GM23248 (cell line): ENCODE results near the gene GPR52. TPM values are rescaled to one million over a fixed set of nuclear protein-coding genes. Genes with fewer than 3 reads are reported as not detected.
"Not testable (repeated sequence)": the region's sequence is repeated elsewhere in the genome, so short reads cannot be mapped to it uniquely, and the experiment has no call there.

Experiments used
- DNase-seq: peaks from one replicate; pipeline ENCODE4 v3.0.0-alpha.2; 2015
- H2AFZ ChIP-seq: fragments of 200-600 bp; sonication (generic); 2 replicates; pipeline ENCODE4 v1.6.1; 2016; ENCODE audit warnings: antibody characterized with exemption
- H3F3A ChIP-seq: fragments of 200-600 bp; sonication (generic); 2 replicates; pipeline ENCODE4 v1.6.1; 2016; ENCODE audit warnings: mild to moderate bottlenecking, antibody characterized with exemption, mixed run types; ENCODE audit not compliant: insufficient read depth
- H3K27ac ChIP-seq: fragments of 200-600 bp; sonication (generic); 2 replicates; pipeline ENCODE4 v1.5.1; 2016; ENCODE audit warnings: mild to moderate bottlenecking
- H3K27me3 ChIP-seq: fragments of 200-600 bp; sonication (generic); replicated peaks from 2 replicates; pipeline ENCODE4 v1.6.1; 2016; ENCODE audit warnings: mild to moderate bottlenecking; ENCODE audit not compliant: insufficient read depth
- H3K36me3 ChIP-seq: fragments of 200-600 bp; sonication (generic); 2 replicates; pipeline ENCODE4 v1.6.1; 2016; ENCODE audit warnings: low read depth, mild to moderate bottlenecking
- H3K4me1 ChIP-seq: fragments of 200-600 bp; sonication (generic); 2 replicates; pipeline ENCODE4 v1.6.1; 2016; ENCODE audit warnings: mild to moderate bottlenecking; ENCODE audit not compliant: insufficient read depth
- H3K4me2 ChIP-seq: fragments of 200-600 bp; sonication (generic); one replicate; pipeline ENCODE4 v1.6.1; 2016; ENCODE audit warnings: mild to moderate bottlenecking; ENCODE audit not compliant: unreplicated experiment
- H3K4me3 ChIP-seq: fragments of 200-600 bp; sonication (generic); 2 replicates; pipeline ENCODE4 v1.5.1; 2016; ENCODE audit warnings: mild to moderate bottlenecking
- H3K79me2 ChIP-seq: fragments of 200-600 bp; sonication (generic); 2 replicates; pipeline ENCODE4 v1.6.1; 2016; ENCODE audit warnings: mild to moderate bottlenecking; ENCODE audit not compliant: insufficient read depth
- H3K9ac ChIP-seq: fragments of 200-600 bp; sonication (generic); 2 replicates; pipeline ENCODE4 v1.6.1; 2016; ENCODE audit warnings: mild to moderate bottlenecking
- H3K9me2 ChIP-seq: fragments of 200-600 bp; sonication (generic); 2 replicates; pipeline ENCODE4 v1.6.1; 2016; ENCODE audit warnings: mixed run types, mild to moderate bottlenecking, moderate library complexity; ENCODE audit not compliant: insufficient read depth
- H3K9me3 ChIP-seq: fragments of 200-600 bp; sonication (generic); one replicate; pipeline ENCODE4 v1.6.1; 2017; ENCODE audit warnings: low read depth
- H4K20me1 ChIP-seq: fragments of 200-600 bp; sonication (generic); 2 replicates; pipeline ENCODE4 v1.6.0; 2016; ENCODE audit not compliant: insufficient read depth
- EZH2 ChIP-seq: fragments of 200-600 bp; sonication (generic); IDR thresholded peaks from 2 replicates; pipeline ENCODE4 v1.6.1; 2018; ENCODE audit warnings: antibody characterized with exemption, mild to moderate bottlenecking; ENCODE audit not compliant: insufficient read depth, poor library complexity, severe bottlenecking
- EZH2phosphoT487 ChIP-seq: fragments of 200-600 bp; sonication (generic); IDR thresholded peaks from 2 replicates; pipeline ENCODE4 v1.6.1; 2018; ENCODE audit warnings: antibody characterized with exemption, moderate library complexity, mild to moderate bottlenecking, low read depth; ENCODE audit not compliant: insufficient read depth
- WGBS, 2 experiments: methylation state at CpG; one replicate each; pipeline ENCODE4 v1.1.6; 2015 to 2017; ENCODE audit warnings: low lambda C conversion rate in 2 of 2, low coverage in 1 of 2; ENCODE audit errors: missing lambda C conversion rate in 2 of 2; 5-methylcytosine and 5-hydroxymethylcytosine counted together
- in situ Hi-C: fragments of 300-500 bp; cut with MboI; formaldehyde crosslinking; loops from 2 replicates; pipeline ENCODE4 v1.15.0; 2020
- polyA plus RNA-seq: library from polyadenylated mRNA; unstranded; fragments of >200 nt; fragmentation: Nextera tagmentation; extraction: Ambion mirVana; gene quantifications from 2 replicates; pipeline ENCODE4 v1.2.1, GENCODE V29; 2016
- total RNA-seq: library from RNA; depleted of rRNA; stranded (reverse); fragments of >200 nt; shearing (Covaris generic); gene quantifications from 2 replicates; pipeline ENCODE4 v1.2.3, GENCODE V29; 2014

Gene GPR52
- total and polyA plus RNA-seq, 2 experiments from 2014 or later = not detected

DNA sequence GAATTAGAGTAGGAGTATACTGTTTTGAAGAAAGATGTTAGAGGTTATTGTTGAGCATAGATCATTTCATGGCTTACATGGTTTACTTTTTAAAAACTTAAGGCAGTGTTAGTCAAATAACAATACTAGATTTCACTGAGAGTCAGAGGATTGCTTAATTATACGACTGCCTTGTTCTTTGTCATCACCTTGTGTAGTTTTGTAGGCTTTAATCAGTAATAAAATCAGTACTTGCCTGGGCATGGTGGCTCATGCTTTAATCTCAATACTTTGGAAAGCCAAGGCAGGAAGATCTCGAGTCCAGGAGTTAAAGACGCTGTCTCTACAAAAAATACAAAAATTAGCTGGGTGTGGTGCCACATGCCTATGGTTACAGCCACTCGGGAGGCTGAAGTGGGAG is 41.3 kb upstream of the GPR52 start:
- in situ Hi-C loops = no loop called here
- H3K27ac ChIP-seq = no peak overlapping the region
- H3K27me3 ChIP-seq = no peaks in the 10 kb centered on the region
- WGBS, 2 experiments = 93 to 94% methylated on average over 4 of the region's 4 CpGs
- TF ChIP-seq EZH2phosphoT487 (no peak), EZH2 (no peak)
- no peaks in the 10 kb centered on the region for H3F3A ChIP-seq
- DNase-seq = no peak
- H3K9me3 ChIP-seq = no peaks in the 10 kb centered on the region
- H2AFZ ChIP-seq = no peak overlapping the region
- H3K4me1 ChIP-seq = no peaks in the 10 kb centered on the region
- H3K79me2 ChIP-seq = no peaks in the 10 kb centered on the region
- no peak overlapping the region for H3K4me2 ChIP-seq
- H3K4me3 ChIP-seq = no peak overlapping the region
- no peaks in the 10 kb centered on the region for H3K36me3 ChIP-seq
- no peak overlapping the region for H3K9ac ChIP-seq
- no peaks in the 10 kb centered on the region; the same call in 1 of the 2 replicates for H3K9me2 ChIP-seq
- no peaks in the 10 kb centered on the region for H4K20me1 ChIP-seq

DNA sequence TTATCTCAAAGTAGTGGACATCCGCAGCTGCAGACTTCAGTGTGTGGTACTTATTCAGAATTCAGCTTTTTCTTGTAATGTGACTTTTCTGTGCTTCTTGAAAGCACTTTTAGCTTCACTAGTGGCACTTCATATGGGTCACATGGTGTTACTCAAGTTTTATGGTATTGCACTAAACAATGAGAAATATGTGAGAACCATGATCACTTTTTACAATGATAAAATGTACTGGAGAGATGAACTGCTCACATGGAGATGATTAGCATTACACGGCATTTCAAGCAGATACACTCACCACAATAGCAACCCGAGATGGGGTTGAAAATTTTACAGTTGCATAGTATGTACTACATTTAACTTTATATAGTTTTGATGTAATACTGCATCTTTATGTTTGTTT is 40.1 kb upstream of the GPR52 start:
- Histone ChIP-seq H3K36me3 (no peaks in the 10 kb centered on the region), H3F3A (no peaks in the 10 kb centered on the region), H2AFZ (no peak overlapping the region), H3K9ac (no peak overlapping the region), H3K79me2 (no peaks in the 10 kb centered on the region), H3K27ac (no peak overlapping the region), H4K20me1 (no peaks in the 10 kb centered on the region), H3K4me2 (no peak overlapping the region), H3K4me3 (no peak overlapping the region), H3K4me1 (no peaks in the 10 kb centered on the region), H3K9me3 (no peaks in the 10 kb centered on the region), H3K9me2 (no peaks in the 10 kb centered on the region; the same call in 1 of the 2 replicates), H3K27me3 (no peaks in the 10 kb centered on the region)
- TF ChIP-seq EZH2 = no peak
- no peak for TF ChIP-seq EZH2phosphoT487
- peak; percentile 31 for DNase-seq
- in situ Hi-C loops = no loop called here
- 37 to 44% methylated on average over 3 of the region's 3 CpGs for WGBS, 2 experiments

DNA sequence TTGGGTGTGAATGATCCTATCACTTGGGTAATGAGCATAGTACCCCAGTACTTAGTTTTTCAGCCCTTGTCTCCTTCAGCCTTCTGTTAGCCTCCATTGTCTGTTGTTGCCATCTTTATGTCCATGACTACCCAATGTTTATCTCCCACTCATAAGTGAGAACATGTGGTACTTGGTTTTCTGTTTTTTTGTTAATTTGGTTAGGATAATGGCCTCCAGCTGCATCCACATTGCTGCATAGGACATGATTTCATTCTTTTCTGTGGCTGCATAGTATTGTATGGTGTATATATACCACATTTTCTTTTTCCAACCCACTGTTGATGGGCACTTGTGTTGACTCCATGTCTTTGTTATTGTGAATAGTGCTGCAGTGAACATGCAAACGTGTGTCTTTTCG is 39.6 kb upstream of the GPR52 start:
- in situ Hi-C loops = no loop called here
- H3K4me2 ChIP-seq = no peak overlapping the region
- H3K4me1 ChIP-seq = no peaks in the 10 kb centered on the region
- H3K9me2 ChIP-seq = no peaks in the 10 kb centered on the region; the same call in 1 of the 2 replicates
- peak; percentile 18 for DNase-seq
- H3F3A ChIP-seq = no peaks in the 10 kb centered on the region
- H2AFZ ChIP-seq = no peak overlapping the region
- H3K27me3 ChIP-seq = no peaks in the 10 kb centered on the region
- no peak for TF ChIP-seq EZH2phosphoT487
- TF ChIP-seq EZH2 = no peak
- H3K27ac ChIP-seq = no peak overlapping the region
- 71 to 72% methylated on average over 2 of the region's 2 CpGs for WGBS, 2 experiments
- H3K79me2 ChIP-seq = no peaks in the 10 kb centered on the region
- no peaks in the 10 kb centered on the region for H3K9me3 ChIP-seq
- H4K20me1 ChIP-seq = no peaks in the 10 kb centered on the region
- no peaks in the 10 kb centered on the region for H3K36me3 ChIP-seq
- H3K4me3 ChIP-seq = no peak overlapping the region
- H3K9ac ChIP-seq = no peak overlapping the region

- H2AFZ ChIP-seq, H4K20me1 ChIP-seq, H3K9me3 ChIP-seq, H3K4me1 ChIP-seq, H3K4me2 ChIP-seq, H3K9me2 ChIP-seq, DNase-seq, H3K36me3 ChIP-seq, H3K27me3 ChIP-seq, H3F3A ChIP-seq, H3K4me3 ChIP-seq, in situ Hi-C loops, H3K9ac ChIP-seq, H3K79me2 ChIP-seq, H3K27ac ChIP-seq: not testable (repeated sequence)
- 87 to 91% methylated on average over 3 of the region's 3 CpGs for WGBS, 2 experiments
These were observed 38.0 kb upstream of the GPR52 start for GRCh38 chr1:174409801-174410200.

GRCh38 chr1:174413632-174414031 is 34.1 kb upstream of the GPR52 start:
- Histone ChIP-seq H3K27ac (no peak overlapping the region), H3K4me1 (no peaks in the 10 kb centered on the region), H2AFZ (0 out of 2 replicates have a peak overlapping the region, but pooled peaks have one; percentile 65), H4K20me1 (no peaks in the 10 kb centered on the region), H3K4me3 (no peak overlapping the region), H3K4me2 (peak overlapping the region; percentile 65), H3K9me3 (no peaks in the 10 kb centered on the region), H3K79me2 (no peaks in the 10 kb centered on the region), H3F3A (no peaks in the 10 kb centered on the region), H3K27me3 (no peaks in the 10 kb centered on the region), H3K9me2 (no peaks in the 10 kb centered on the region), H3K36me3 (no peaks in the 10 kb centered on the region), H3K9ac (no peak overlapping the region)
- in situ Hi-C loops = no loop called here
- TF ChIP-seq EZH2phosphoT487 (no peak), EZH2 (no peak)
- peak; percentile 47 for DNase-seq
- 49 to 58% methylated on average over 4 of the region's 4 CpGs for WGBS, 2 experiments
